NCI-H226 (cell line): ENCODE data around the gene HFE.
"Not testable (repeated sequence)": the region's sequence is repeated elsewhere in the genome, so short reads cannot be mapped to it uniquely, and the experiment has no call there.

Experiments
- DNase-seq: peaks from one replicate; pipeline ENCODE4 v3.0.0-alpha.2; 2015

The HFE gene, protein sequence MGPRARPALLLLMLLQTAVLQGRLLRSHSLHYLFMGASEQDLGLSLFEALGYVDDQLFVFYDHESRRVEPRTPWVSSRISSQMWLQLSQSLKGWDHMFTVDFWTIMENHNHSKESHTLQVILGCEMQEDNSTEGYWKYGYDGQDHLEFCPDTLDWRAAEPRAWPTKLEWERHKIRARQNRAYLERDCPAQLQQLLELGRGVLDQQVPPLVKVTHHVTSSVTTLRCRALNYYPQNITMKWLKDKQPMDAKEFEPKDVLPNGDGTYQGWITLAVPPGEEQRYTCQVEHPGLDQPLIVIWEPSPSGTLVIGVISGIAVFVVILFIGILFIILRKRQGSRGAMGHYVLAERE

DNA sequence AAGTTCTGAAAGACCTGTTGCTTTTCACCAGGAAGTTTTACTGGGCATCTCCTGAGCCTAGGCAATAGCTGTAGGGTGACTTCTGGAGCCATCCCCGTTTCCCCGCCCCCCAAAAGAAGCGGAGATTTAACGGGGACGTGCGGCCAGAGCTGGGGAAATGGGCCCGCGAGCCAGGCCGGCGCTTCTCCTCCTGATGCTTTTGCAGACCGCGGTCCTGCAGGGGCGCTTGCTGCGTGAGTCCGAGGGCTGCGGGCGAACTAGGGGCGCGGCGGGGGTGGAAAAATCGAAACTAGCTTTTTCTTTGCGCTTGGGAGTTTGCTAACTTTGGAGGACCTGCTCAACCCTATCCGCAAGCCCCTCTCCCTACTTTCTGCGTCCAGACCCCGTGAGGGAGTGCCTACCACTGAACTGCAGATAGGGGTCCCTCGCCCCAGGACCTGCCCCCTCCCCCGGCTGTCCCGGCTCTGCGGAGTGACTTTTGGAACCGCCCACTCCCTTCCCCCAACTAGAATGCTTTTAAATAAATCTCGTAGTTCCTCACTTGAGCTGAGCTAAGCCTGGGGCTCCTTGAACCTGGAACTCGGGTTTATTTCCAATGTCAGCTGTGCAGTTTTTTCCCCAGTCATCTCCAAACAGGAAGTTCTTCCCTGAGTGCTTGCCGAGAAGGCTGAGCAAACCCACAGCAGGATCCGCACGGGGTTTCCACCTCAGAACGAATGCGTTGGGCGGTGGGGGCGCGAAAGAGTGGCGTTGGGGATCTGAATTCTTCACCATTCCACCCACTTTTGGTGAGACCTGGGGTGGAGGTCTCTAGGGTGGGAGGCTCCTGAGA is at the start of gene HFE:
Gene HFE, plus strand, starts transcription at position 146 of the 832 bp plus-strand sequence. Its CDS starts 12 bp downstream, at position 158.
- DNase-seq, result peak; percentile 37

DNA sequence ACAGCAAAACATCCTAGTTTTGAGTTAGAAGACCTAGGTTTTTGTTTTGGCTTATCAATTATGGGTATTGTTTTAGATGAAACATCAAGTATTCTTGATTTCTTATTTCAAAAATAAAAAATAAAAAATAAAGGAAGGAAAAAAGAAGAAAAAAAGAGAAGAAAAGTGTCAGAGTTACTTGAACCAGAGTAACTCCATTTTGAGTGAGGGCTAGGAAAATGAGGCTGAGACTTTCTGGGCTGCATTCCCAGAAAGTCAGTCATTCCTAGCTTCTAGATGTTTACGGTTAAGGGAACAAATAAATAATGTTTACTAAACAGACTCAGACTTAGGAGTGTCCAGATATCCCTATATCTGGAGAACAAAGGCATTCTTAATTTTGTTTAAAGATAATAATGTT is 45.3 kb upstream of the HFE start:
- no peak for DNase-seq

DNA sequence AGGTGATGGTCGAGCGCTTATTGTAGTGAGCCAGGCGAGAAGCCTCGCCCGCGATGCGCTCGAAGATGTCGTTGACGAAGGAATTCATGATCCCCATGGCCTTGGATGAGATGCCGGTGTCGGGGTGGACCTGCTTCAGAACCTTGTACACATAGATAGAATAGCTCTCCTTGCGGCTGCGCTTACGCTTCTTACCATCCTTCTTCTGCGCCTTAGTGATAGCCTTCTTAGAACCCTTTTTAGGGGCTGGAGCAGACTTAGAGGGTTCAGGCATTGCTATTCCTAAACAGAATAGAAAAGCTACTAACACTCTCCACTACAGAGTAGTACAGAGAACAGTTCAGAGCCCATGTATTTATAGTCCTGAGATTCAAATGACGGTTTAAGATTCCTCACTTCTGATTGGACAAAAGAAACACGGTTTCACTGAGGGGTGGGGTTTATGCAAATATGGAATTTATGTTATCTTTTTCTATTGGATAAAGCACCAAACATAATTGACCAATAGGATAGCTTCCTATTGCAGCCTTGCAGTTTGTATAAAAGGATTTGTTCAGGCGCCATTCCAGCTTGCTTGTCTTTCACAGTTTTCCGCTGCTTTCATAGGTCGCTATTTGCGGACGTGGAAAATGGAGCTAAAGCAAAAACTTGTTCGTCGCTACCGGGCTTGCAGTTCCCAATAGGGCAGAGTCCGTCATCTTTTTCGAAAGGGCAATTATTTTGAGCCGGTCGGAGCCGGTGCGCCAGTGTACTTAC is 43.7 kb upstream of the HFE start:
- peak; percentile 87 for DNase-seq

DNA sequence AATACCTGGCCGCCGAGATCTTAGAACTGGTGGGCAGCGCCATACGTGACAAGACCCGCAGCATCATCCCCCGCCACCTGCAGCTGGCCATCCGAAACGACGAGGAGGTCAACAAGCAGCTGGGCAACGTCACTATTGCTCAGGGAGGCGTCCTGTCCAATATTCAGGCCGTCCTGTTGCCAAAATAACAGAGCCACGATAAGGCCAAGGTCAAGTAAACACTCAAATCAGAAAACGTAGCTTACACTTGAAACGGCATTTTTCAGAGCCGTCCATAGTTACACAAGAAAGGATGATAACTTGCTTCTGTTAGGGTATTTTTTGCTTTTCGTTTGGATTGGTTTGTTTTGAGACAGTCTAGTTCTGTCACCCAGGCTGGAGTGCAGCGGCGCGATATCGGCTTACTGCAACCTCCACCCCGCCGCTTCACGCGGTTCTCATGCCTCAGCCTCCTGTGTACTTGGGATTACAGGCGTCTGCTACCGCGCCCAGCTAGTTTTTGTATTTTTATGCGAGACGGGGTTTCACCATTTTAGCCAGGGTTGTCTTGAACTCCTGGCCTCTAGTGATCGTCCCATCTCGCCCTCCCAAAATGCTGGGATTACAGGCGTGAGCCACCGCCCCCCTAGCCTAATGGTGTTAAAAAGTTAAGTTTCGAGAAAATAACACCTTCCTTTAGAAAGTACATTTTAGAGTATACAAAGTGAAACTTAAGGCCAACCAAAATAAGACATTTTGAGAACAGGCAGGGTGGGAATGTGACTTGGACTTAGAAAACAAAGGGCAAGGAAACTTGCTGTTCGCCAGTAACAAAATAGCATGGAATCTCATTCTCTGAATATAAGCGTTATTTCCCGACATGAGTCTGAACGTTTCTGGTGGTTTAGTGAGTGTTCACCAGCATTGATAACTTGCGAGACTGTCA is 42.8 kb upstream of the HFE start:
- DNase-seq, result no peak

DNA sequence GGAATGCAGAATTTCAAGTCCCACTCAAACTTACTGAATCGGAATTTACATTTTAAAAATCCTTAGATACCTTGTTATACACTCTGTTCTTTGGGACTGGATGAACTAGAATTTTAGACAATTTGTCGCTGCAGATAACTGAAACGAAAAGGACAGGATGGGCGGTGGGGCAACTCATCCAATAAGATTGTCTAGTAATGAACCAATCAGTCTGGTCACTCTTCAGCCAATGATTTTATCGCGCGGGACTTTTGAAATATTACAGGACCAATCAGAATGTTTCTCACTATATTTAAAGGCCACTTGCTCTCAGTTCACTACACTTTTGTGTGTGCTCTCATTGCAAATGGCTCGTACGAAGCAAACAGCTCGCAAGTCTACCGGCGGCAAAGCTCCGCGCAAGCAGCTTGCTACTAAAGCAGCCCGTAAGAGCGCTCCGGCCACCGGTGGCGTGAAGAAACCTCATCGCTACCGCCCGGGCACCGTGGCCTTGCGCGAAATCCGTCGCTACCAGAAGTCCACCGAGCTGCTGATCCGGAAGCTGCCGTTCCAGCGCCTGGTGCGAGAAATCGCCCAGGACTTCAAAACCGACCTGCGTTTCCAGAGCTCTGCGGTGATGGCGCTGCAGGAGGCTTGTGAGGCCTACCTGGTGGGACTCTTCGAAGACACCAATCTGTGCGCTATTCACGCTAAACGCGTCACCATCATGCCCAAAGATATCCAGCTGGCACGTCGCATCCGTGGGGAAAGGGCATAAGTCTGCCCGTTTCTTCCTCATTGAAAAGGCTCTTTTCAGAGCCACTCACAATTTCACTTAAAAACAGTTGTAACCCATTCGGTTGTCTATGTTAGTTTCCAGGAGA is 41.9 kb upstream of the HFE start:
- peak; percentile 86 for DNase-seq

DNA sequence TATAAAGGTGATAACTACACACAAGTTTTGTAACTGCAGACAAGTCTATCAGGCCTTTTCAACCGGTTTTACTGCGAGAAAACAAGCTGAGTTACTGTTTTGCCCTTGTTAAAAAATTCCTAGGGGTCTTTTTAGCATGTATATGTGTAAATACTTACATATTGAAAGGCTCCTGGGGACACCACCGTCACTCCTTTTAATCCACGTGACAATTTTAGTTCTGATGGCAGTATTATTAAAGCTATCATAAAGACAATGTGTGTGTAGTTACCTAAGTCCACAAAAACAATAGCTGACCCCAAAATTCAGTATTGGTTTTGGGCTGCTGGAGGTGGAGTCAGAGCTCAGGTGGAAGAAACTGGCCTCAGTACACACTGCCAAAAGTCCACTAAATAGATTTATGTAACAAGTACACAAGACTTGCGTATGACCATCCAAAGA is 41.3 kb upstream of the HFE start:
- no peak for DNase-seq

DNA sequence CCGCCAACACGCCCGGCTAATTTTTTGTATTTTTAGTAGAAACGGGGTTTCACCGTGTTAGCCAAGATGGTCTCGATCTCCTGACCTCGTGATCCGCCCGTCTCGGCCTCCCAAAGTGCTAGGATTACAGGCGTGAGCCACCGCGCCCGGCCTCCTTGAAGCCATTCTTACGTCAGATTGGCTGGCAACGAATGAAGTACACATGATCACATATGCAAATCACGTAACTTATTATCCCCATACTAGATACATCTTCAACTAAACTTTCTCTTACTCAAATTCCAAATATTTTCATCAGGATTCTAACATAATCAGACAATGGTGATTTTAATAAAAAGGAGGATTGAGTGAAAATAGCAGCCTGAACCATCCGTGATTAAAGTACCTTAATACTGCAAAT is 39.9 kb upstream of the HFE start:
- not testable (repeated sequence) for DNase-seq

DNA sequence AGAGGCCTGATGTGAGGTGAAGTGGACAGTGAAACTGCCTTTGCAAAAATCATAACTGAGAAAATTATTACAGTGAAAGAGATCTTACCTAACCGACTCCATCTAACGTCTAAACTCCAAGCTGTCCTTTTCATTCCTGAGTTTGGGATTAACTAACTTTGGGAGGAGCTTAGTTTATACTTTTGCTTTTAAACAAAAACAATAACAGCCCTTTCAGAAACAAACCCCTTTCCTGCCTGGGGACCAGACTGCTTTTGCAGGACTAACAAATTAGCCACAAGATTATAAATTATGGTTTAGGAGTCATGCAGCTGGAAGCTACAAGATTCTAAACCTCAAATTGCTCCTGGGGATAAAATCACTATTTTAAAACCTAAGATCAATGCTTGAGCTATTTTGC is 38.6 kb upstream of the HFE start:
- no peak for DNase-seq

DNA sequence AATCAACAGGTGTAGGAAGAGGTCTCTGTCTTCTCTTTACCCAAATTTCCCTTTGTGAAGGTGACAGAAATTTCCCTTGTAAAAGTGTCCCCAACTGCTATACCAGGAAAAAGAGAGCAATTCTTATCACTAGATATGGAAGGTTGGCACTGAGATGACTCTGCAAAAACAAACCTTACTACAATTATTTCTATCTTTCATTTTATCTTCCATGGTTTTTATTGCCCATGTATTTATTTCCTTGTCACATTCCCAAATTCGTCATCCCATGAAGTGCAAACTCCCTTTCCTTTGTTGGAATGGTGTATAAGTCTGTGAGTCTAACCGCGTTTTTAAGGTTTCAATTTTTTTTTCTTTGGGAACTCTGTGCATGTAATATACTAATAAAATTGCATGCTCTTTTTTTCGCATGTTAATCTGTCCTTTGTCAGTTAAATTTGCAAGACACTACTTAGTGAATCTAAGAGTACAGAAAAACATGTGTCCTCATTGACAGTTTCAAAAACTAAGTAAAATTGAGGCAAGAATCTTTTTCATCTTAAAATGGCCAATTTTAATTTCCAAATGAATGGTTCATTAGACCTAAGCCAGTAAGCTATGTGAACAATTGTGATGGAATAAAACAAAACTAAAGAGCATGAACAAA is 35.4 kb upstream of the HFE start:
- no peak for DNase-seq

DNA sequence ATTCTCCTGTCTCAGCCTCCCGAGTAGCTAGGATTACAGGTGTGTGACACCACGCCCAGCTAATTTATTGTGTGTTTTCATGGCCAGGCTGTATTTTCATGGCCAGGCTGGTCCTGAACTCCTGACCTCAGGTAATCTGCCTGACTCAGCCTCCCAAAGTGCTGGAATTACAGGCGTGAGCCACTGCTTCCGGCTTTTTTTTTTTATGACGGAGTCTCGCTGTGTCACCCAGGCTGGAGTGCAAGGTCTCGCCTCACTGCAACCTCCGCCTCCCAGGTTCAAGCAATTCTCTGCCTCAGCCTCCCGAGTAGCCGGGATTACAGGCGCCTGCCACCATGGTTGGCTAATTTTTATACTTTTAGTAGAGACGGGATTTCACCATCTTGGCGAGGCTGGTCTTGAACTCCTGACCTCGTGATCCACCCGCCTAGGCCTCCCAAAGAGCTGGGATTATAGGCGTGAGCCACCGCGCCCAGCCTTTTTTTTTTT is 34.4 kb upstream of the HFE start:
- not testable (repeated sequence) for DNase-seq

DNA sequence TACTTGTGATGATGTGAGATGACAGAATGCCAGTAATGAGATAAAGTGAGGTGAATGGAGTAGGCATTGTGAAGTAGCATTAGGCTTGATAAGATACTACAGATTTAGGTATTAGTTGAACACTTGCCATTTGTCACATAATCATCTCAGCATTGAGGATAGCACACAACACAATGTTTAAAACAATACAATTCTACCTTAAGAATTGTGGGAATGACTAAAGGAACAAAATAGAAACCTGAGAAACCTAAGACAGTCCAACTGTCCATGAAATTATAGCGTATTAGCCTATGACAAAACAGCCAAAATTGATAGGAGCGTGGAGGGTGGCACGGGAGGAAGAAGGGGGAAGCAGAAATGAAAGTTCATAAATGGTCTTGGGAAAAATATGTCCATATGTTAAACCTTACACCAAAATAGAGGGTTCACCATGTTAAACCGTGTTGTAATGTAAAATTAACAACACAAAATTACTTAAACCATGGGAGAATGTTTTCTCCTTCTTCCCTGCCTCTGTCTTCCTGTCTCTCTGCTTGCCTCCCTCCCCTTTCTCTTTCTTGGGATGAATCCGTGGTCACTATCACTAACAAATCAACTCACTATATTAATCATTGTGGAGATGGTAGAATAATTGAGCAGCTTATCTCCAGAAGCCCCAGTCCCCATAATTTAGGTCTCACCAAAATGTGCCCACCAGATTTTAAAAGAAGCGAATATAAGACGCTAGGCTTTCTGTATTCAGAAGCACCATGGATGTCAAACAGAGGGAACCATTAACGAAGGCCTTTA is 33.0 kb upstream of the HFE start:
- DNase-seq, result no peak

DNA sequence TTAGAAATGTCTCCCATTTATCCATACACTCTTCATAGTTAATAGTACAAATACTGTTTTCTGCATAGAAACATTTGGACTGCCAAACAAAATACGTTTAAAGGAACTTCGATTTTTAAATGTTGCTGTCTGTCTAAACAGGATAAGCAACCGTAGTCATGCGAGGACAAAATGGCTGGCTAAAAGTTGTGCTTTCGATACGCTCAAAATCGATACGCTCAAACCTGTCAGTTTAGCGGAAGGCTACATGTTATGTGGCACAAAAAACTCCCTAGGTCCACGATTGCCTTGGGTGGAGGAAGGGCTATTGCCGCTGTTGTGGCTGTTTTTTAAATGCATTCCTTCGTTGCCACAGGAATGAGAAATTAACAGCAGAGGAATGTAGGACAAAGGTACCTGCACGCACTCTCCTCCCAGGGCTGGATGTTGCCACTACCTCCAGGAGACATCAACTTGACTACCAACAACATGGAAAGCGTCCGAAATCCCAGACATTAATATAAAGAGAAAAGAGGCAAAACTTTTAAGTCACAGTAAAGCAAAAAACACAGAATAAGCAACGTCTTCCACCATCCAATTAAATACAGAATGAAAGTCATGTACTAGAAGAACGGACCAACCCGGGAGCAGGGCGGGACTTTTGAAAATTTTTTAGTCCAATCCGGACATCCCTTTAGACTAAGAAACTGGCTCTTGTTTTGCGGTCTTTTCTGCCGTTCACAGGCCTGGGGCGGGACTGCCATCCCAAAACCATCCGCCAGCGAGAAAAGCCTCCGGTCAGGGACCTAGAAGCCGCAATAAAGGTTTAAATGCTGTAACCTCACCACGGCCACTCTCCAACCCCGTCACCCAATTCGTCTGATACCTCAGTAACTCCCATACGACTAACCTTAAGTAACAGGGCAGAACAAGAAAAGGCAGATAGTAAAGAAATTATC is 32.2 kb upstream of the HFE start:
- peak; percentile 93 for DNase-seq

DNA sequence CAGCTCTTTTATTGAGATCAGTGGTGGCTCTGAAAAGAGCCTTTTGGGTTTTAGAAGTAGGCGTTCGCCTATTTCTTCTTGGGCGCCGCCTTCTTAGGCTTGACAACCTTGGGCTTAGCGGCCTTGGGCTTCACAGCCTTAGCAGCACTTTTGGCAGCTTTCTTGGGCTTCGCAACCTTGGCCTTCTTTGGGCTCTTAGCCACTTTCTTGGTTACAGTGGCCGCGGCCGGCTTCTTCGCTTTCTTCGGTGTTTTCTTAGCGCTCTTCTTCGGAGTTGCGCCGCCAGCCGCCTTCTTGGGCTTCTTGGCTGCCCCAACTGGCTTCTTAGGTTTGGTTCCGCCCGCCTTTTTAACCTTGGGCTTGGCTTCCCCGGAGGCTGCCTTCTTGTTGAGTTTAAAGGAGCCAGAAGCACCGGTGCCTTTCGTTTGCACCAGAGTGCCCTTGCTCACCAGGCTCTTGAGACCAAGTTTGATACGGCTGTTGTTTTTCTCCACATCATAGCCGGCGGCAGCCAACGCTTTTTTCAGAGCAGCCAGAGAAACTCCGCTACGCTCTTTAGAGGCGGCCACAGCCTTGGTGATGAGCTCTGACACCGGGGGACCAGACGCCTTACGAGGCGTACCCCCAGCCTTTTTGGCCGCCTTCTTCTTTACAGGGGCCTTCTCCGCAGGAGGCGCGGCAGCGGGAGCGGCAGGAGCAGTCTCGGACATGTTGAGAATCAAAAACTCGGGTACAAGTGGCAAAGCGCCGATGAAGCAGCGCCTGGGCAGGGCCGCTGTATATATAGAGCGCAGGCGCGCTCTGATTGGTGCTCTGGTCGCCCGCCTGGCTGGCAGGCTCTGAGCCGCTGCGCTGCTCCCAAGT is 31.3 kb upstream of the HFE start:
- DNase-seq, result peak; percentile 82

DNA sequence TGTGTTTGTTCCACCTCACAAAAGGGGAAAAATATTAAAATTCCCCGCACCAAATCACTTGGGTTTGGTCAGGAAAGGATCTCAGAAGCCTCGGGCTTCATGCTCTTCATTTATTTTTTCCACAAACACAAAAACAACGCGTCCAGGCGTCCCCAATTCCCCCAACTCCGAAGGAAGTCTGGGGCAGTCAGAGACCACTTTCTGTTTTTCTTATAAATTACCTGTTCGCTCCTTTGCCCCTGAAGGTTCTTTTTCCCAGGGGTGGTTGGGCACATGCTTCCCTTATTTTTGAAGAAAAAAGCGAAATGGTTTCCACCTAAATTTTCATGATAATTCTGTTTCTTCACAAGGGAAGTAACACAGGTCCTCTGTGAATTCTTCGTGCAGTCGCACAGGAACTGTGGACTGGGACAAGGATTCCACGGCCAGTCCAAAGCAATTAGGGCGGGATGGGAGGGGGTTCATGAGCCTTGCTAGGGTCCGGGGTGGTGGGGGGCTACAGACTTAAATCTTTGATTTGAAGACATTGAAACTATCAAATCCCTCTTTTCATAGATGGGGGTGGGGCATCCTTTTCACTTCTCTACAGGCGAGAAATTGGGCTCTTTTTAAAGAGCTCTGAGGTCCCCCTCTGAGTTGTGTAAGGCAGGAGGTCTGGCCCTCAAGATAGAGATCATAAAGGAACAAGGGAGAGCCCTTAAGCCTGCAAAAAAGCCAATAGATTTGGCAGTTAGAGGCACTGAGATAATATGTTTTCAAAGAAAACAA is 30.5 kb upstream of the HFE start:
- DNase-seq, result no peak

DNA sequence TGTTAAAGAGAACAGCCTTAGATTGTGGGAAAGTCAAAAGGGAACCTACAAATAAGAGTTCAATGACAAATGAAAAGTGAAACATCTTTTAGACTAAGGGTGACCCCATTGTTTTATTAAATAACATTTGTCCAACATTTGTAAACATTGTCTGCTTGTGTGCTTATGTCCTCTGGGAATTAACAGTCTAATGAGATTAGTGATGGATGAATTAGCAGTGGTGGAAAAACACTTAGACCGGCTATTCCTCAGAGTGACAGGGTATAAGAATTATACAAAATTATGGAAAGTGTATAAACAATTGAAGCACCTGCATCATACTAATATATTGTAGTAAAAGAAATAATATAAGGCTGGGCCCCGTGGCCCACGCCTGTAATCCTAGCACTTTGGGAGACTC is 29.3 kb upstream of the HFE start:
- no peak for DNase-seq

DNA sequence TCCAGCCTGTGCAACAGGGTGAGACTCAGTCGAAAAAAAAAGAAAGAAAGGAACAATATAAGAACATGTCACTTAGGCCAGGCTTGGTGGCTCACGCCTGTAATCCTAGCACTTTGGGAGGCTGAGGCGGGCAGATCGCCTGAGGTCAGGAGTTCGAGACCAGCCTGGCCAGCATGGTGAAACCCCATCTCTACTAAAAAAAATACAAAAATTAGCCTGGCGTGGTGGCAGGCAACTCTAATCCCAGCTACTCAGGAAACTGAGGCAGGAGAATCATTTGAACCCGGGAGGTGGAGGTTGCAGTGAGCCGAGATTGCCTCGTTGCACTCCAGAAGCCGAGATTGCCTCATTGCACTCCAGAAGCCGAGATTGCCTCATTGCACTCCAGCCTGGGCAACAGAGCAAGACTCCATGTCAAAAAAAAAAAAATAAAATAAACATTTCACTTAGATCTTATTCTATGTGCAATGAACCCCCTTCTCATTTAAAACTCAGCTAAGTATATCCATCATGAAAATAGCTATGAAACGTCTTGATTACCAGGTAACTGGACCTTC is 28.7 kb upstream of the HFE start:
- DNase-seq, result not testable (repeated sequence)
